ENCODE results near the gene SLPI.
A peak's percentile ranks its signal among the peaks of the same experiment; 100 is the strongest.

Gene SLPI

GRCh38 chr20:45218636-45219035 is 35.7 kb downstream of the SLPI start:
- H3K4me1 ChIP-seq (ENCODE audit: insufficient read depth, poor library complexity, severe bottlenecking) = no peaks in the 10 kb centered on the region
- H3K27ac ChIP-seq (ENCODE audit: poor library complexity, severe bottlenecking) = no peak overlapping the region
- no peak overlapping the region for H3K4me3 ChIP-seq (ENCODE audit: severe bottlenecking)
- DNase-seq (ENCODE audit: low spot score) = peak; percentile 67
- no peak for ATAC-seq (ENCODE audit: low read depth)
- H3K9me3 ChIP-seq (ENCODE audit: severe bottlenecking) = no peaks in the 10 kb centered on the region
- H3K36me3 ChIP-seq (ENCODE audit: low read depth) = no peaks in the 10 kb centered on the region
- H3K27me3 ChIP-seq (ENCODE audit: insufficient read depth, poor library complexity, severe bottlenecking) = peaks cover 28% of the 10 kb centered on the region
- TF ChIP-seq, protein P1, sequence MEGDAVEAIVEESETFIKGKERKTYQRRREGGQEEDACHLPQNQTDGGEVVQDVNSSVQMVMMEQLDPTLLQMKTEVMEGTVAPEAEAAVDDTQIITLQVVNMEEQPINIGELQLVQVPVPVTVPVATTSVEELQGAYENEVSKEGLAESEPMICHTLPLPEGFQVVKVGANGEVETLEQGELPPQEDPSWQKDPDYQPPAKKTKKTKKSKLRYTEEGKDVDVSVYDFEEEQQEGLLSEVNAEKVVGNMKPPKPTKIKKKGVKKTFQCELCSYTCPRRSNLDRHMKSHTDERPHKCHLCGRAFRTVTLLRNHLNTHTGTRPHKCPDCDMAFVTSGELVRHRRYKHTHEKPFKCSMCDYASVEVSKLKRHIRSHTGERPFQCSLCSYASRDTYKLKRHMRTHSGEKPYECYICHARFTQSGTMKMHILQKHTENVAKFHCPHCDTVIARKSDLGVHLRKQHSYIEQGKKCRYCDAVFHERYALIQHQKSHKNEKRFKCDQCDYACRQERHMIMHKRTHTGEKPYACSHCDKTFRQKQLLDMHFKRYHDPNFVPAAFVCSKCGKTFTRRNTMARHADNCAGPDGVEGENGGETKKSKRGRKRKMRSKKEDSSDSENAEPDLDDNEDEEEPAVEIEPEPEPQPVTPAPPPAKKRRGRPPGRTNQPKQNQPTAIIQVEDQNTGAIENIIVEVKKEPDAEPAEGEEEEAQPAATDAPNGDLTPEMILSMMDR (IDR thresholded peaks at IDR 0.05; ENCODE audit: poor library complexity, severe bottlenecking) = no peak

DNA sequence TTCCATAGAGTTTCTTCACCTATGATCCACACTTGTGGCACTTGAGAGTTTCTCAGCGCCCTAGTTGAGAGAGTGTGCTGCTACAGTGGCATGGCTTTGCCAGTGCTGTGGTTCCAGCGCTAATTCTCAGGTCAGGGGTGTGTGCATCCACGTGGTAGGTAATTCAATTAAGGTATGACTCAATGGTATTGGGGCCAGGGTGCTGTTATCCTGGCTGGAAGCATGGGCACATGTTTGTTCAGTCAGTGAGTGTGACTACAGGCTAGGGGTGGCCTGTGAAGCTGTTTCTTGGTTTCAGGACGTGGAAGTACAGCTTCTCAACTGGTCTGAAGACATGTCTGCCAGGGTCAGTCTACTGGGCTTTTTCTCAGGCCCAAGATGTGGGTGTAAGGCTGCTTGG is 36.2 kb downstream of the SLPI start:
- peak; percentile 44 for ATAC-seq (ENCODE audit: low read depth)
- H3K4me1 ChIP-seq (ENCODE audit: insufficient read depth, poor library complexity, severe bottlenecking) = no peaks in the 10 kb centered on the region
- H3K9me3 ChIP-seq (ENCODE audit: severe bottlenecking) = no peaks in the 10 kb centered on the region
- H3K4me3 ChIP-seq (ENCODE audit: severe bottlenecking) = no peak overlapping the region
- TF ChIP-seq, protein P1 (IDR thresholded peaks at IDR 0.05; ENCODE audit: poor library complexity, severe bottlenecking) = no peak
- no peak overlapping the region for H3K27ac ChIP-seq (ENCODE audit: poor library complexity, severe bottlenecking)
- no peaks in the 10 kb centered on the region for H3K36me3 ChIP-seq (ENCODE audit: low read depth)
- peaks cover 23% of the 10 kb centered on the region for H3K27me3 ChIP-seq (ENCODE audit: insufficient read depth, poor library complexity, severe bottlenecking)
- no peak for DNase-seq (ENCODE audit: low spot score)

DNA sequence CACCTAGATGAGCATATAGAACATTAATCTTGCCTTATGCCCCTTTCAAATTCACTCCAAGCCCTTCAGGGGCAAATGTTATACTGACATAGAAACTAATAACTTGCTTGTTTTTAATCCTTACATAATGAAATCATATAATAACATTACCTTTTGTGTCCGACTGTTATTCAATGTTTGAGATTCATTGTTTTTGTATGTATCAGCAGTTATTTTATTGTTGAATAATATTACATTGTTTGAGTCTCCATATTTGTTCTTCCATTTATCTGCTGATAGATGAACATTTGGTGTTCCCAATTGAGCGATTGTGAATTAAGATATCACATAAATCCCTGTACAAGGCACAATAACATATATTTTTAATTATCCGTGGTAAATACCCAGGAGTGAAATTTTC is 41.5 kb downstream of the SLPI start:
- TF ChIP-seq, protein P1 (IDR thresholded peaks at IDR 0.05; ENCODE audit: poor library complexity, severe bottlenecking) = no peak
- H3K27ac ChIP-seq (ENCODE audit: poor library complexity, severe bottlenecking) = no peak overlapping the region
- H3K36me3 ChIP-seq (ENCODE audit: low read depth) = no peaks in the 10 kb centered on the region
- no peaks in the 10 kb centered on the region for H3K9me3 ChIP-seq (ENCODE audit: severe bottlenecking)
- DNase-seq (ENCODE audit: low spot score) (no peak), ATAC-seq (ENCODE audit: low read depth) (0 out of 3 replicates have a peak, but pooled peaks have one; percentile 10)
- H3K4me3 ChIP-seq (ENCODE audit: severe bottlenecking) = no peak overlapping the region
- H3K27me3 ChIP-seq (ENCODE audit: insufficient read depth, poor library complexity, severe bottlenecking) = peaks cover 9% of the 10 kb centered on the region
- H3K4me1 ChIP-seq (ENCODE audit: insufficient read depth, poor library complexity, severe bottlenecking) = no peaks in the 10 kb centered on the region

- TF ChIP-seq, protein P1 (IDR thresholded peaks at IDR 0.05; ENCODE audit: poor library complexity, severe bottlenecking) = no peak
- Histone ChIP-seq H3K27me3 (ENCODE audit: insufficient read depth, poor library complexity, severe bottlenecking) (peaks cover 15% of the 10 kb centered on the region), H3K27ac (ENCODE audit: poor library complexity, severe bottlenecking) (no peak overlapping the region), H3K4me1 (ENCODE audit: insufficient read depth, poor library complexity, severe bottlenecking) (no peaks in the 10 kb centered on the region), H3K9me3 (ENCODE audit: severe bottlenecking) (no peaks in the 10 kb centered on the region), H3K4me3 (ENCODE audit: severe bottlenecking) (no peak overlapping the region), H3K36me3 (ENCODE audit: low read depth) (no peaks in the 10 kb centered on the region)
- DNase-seq (ENCODE audit: low spot score) (no peak), ATAC-seq (ENCODE audit: low read depth) (peak; percentile 62)
Observed at GRCh38 chr20:45211569-45212474, 42.5 kb downstream of the SLPI start.

GRCh38 chr20:45209924-45210323 is 44.4 kb downstream of the SLPI start:
- H3K4me1 ChIP-seq (ENCODE audit: insufficient read depth, poor library complexity, severe bottlenecking) = no peaks in the 10 kb centered on the region
- H3K36me3 ChIP-seq (ENCODE audit: low read depth) = no peaks in the 10 kb centered on the region
- DNase-seq (ENCODE audit: low spot score) = no peak
- H3K4me3 ChIP-seq (ENCODE audit: severe bottlenecking) = no peak overlapping the region
- ATAC-seq (ENCODE audit: low read depth) = no peak
- TF ChIP-seq, protein P1 (IDR thresholded peaks at IDR 0.05; ENCODE audit: poor library complexity, severe bottlenecking) = no peak
- H3K9me3 ChIP-seq (ENCODE audit: severe bottlenecking) = no peaks in the 10 kb centered on the region
- H3K27me3 ChIP-seq (ENCODE audit: insufficient read depth, poor library complexity, severe bottlenecking) = peaks cover 34% of the 10 kb centered on the region
- H3K27ac ChIP-seq (ENCODE audit: poor library complexity, severe bottlenecking) = no peak overlapping the region
